Chondrocyte (in vitro differentiated cells): ENCODE measurements around the gene ACSL1. TPM values are rescaled to one million over a fixed set of nuclear protein-coding genes. Genes with fewer than 3 reads are reported as not detected.

ENCODE experiments used
- DNase-seq: peaks from one replicate; pipeline ENCODE4 v3.0.0; 2021; ENCODE audit warnings: mixed read lengths, low spot score
- H3K27ac Mint-ChIP-seq: one replicate; pipeline ENCODE4 v1.8.0; 2021; ENCODE audit warnings: mild to moderate bottlenecking, moderate library complexity, mixed read lengths; ENCODE audit not compliant: unreplicated experiment
- H3K27me3 Mint-ChIP-seq: 2 replicates; pipeline ENCODE4 v1.8.0; 2021; ENCODE audit warnings: low read depth, mixed read lengths
- H3K36me3 Mint-ChIP-seq: 2 replicates; pipeline ENCODE4 v1.8.0; 2021; ENCODE audit warnings: low read depth, mixed read lengths
- H3K4me1 Mint-ChIP-seq: 2 replicates; pipeline ENCODE4 v1.8.0; 2021; ENCODE audit warnings: low read depth, mild to moderate bottlenecking, mixed read lengths
- H3K4me3 Mint-ChIP-seq: one replicate; pipeline ENCODE4 v1.8.0; 2021; ENCODE audit warnings: mild to moderate bottlenecking, moderate library complexity, mixed read lengths; ENCODE audit not compliant: unreplicated experiment
- H3K9me3 Mint-ChIP-seq: 2 replicates; pipeline ENCODE4 v1.8.0; 2021; ENCODE audit warnings: low read depth, mixed read lengths
- total RNA-seq: library from RNA; stranded (reverse); gene quantifications from 3 replicates; pipeline ENCODE4 v1.2.1, GENCODE V29; 2021
- TF ChIP-seq, protein P1 (sequence below): fragments of 200-600 bp; sonication (generic); IDR thresholded peaks from 2 replicates; pipeline ENCODE4 v1.5.0; 2021; ENCODE audit warnings: antibody characterized with exemption, mild to moderate bottlenecking, moderate library complexity

ACSL1 gene
- total RNA-seq, 1 donor from 2014 or later = 41.2 TPM

DNA sequence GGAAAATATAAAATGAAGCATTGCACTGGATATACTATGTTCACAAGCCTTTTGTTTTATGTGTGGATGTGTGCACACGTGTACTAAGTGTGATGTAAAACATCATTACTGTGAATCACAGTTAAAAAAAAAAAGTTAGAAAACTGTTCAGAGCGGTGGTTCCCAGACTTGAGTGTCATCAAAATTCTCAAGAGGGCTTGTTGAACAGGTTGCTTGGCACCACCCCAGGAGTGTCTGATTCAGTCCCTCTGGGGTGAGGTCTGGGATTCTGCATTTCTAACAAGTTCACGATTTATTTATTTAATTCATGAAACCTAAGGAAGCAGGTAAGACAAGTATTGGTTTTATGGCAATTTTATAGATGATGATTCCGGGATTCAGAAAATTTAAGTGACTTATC, 93.6 kb downstream of the ACSL1 start:
- peaks cover 3% of the 10 kb centered on the region for H3K36me3 Mint-ChIP-seq
- H3K27ac Mint-ChIP-seq = peak overlapping the region; percentile 5
- peak overlapping the region; percentile 94 for H3K4me3 Mint-ChIP-seq
- peaks cover 4% of the 10 kb centered on the region for H3K9me3 Mint-ChIP-seq
- TF ChIP-seq, protein P1, sequence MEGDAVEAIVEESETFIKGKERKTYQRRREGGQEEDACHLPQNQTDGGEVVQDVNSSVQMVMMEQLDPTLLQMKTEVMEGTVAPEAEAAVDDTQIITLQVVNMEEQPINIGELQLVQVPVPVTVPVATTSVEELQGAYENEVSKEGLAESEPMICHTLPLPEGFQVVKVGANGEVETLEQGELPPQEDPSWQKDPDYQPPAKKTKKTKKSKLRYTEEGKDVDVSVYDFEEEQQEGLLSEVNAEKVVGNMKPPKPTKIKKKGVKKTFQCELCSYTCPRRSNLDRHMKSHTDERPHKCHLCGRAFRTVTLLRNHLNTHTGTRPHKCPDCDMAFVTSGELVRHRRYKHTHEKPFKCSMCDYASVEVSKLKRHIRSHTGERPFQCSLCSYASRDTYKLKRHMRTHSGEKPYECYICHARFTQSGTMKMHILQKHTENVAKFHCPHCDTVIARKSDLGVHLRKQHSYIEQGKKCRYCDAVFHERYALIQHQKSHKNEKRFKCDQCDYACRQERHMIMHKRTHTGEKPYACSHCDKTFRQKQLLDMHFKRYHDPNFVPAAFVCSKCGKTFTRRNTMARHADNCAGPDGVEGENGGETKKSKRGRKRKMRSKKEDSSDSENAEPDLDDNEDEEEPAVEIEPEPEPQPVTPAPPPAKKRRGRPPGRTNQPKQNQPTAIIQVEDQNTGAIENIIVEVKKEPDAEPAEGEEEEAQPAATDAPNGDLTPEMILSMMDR = no peak
- H3K27me3 Mint-ChIP-seq = no peaks in the 10 kb centered on the region
- H3K4me1 Mint-ChIP-seq = peaks cover 39% of the 10 kb centered on the region
- no peak for DNase-seq

DNA sequence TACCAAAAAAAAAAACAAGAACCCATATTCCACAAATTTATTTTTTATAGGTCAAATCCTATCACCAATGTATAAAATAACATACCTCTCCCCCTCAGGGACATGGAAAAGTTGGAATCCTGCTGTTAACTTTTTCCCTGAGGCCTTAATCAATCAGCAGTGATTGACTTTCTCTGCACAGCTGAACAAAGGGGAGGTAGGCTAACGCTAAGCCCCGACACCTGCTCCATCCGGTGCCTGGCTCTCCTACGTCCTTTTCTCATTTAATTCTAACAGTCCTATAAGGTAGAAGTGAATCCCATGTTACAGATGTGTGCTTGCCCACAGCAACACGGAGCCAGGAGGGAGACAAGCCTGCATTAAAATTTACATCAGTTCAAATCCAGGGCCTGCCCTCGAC, 94.7 kb downstream of the ACSL1 start:
- Mint-ChIP-seq H3K4me1 (peaks cover 39% of the 10 kb centered on the region), H3K9me3 (peaks cover 4% of the 10 kb centered on the region), H3K36me3 (peaks cover 5% of the 10 kb centered on the region), H3K27ac (no peak overlapping the region), H3K4me3 (no peak overlapping the region), H3K27me3 (no peaks in the 10 kb centered on the region)
- TF ChIP-seq, protein P1 = no peak
- no peak for DNase-seq

DNA sequence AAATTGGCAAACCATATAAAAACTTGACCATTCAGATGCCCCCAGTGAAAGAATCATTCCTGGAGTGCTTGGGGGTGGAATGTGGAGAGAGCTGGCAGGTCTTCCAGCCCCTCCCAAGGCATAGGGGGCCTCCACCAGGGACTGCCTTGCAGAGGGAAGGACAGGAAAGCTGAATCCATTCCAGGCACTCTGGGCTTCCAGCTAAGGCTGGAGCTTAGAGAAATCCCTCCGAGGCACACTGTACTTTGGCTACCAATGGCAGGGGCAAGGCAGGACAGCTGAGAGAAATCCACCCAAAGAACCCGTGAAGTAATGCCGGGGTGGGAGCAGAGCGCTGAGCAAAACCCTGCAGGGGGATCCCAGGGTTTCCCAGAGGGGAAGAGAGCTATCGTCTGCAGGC, 95.8 kb downstream of the ACSL1 start:
- peaks cover 4% of the 10 kb centered on the region for H3K9me3 Mint-ChIP-seq
- no peaks in the 10 kb centered on the region for H3K27me3 Mint-ChIP-seq
- no peak overlapping the region for H3K27ac Mint-ChIP-seq
- H3K4me3 Mint-ChIP-seq = no peak overlapping the region
- H3K36me3 Mint-ChIP-seq = peaks cover 5% of the 10 kb centered on the region
- TF ChIP-seq, protein P1 = no peak
- no peak for DNase-seq
- peaks cover 39% of the 10 kb centered on the region for H3K4me1 Mint-ChIP-seq

DNA sequence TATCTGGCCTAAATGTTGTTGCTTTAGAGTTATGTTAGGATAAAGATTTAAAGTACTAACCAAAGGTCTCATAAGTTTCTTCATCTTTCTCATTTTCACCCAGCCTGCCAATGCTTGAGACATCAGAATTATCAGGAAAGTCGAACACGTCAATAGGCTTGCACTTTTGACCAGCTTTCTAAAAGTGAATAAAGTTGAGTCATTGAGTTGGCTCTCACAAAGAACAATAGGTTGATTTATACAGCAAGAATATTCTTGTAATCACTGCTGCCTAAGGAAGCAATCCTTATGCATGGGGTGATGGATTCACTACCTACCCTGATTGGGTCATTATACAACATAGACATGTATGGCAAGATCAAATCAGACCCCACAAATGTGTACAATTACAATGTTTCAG, 96.9 kb downstream of the ACSL1 start:
- H3K4me1 Mint-ChIP-seq = peaks cover 33% of the 10 kb centered on the region
- H3K36me3 Mint-ChIP-seq = peaks cover 5% of the 10 kb centered on the region

DNA sequence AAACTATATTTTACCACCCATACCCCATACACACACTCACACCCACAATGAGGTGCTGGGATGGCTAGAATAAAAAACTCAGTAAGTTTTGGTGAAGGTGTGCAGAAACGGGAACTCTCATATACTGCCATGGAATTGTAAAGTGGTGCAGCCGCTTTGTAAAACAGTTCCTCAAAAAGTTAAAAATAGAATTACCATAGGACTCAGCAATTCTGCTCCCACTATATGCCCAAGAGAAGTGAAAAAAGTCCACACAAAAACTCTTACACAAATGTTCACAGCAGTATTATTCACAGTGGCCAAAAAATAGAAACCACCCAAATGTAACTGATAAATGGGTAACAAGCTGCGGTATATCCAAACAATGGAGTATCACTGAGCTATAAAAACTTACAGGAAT, 98.3 kb downstream of the ACSL1 start:
- Mint-ChIP-seq H3K27ac (no peak overlapping the region), H3K27me3 (no peaks in the 10 kb centered on the region)

More for the DNA sequence above, 96.9 kb downstream of the ACSL1 start:
- Mint-ChIP-seq H3K9me3 (peaks cover 4% of the 10 kb centered on the region), H3K27ac (no peak overlapping the region), H3K4me3 (no peak overlapping the region), H3K27me3 (no peaks in the 10 kb centered on the region)
- no peak for DNase-seq
- TF ChIP-seq, protein P1 = no peak

More for the DNA sequence above, 98.3 kb downstream of the ACSL1 start:
- H3K9me3 Mint-ChIP-seq = peaks cover 4% of the 10 kb centered on the region
- peaks cover 7% of the 10 kb centered on the region for H3K36me3 Mint-ChIP-seq
- TF ChIP-seq, protein P1 = no peak
- peaks cover 25% of the 10 kb centered on the region for H3K4me1 Mint-ChIP-seq
- no peak for DNase-seq
- H3K4me3 Mint-ChIP-seq = no peak overlapping the region
